CD14-positive monocyte (primary cell): ENCODE measurements around the gene ABL2. TPM values are rescaled to one million over a fixed set of nuclear protein-coding genes. Genes with fewer than 3 reads are reported as not detected.

ENCODE experiments used
- DNase-seq, 3 donors: peaks; one replicate each; pipeline ENCODE4 v3.0.0-alpha.2; 2011 to 2022
- H2AFZ ChIP-seq: 2 replicates; pipeline ENCODE4 v1.6.0; 2012; ENCODE audit warnings: mild to moderate bottlenecking, low read depth, low read length, inconsistent platforms; ENCODE audit not compliant: insufficient read depth, poor library complexity, severe bottlenecking
- H3K27ac ChIP-seq, 2 donors: 1 replicate in 1 of 2; 2 replicates in 1 of 2; pipeline ENCODE4 v1.5.1; 2012 to 2013; ENCODE audit warnings: low read length in 2 of 2, control low read depth in 1 of 2, inconsistent platforms in 1 of 2, low read depth in 1 of 2, mild to moderate bottlenecking in 1 of 2
- H3K27me3 ChIP-seq, 2 donors: one replicate each; pipeline versions ENCODE4 v1.6.0 to v1.6.1; 2011 to 2013; ENCODE audit warnings: low read length in 2 of 2; ENCODE audit not compliant: control insufficient read depth in 2 of 2, insufficient read depth in 2 of 2
- H3K36me3 ChIP-seq, 2 donors: replicated peaks in 1 of 2; 1 replicate in 1 of 2; 2 replicates in 1 of 2; pipeline versions ENCODE4 v1.5.1 to v1.6.1; 2012 to 2013; ENCODE audit warnings: low read length in 2 of 2, control low read depth in 1 of 2, inconsistent platforms in 1 of 2, mild to moderate bottlenecking in 1 of 2; ENCODE audit not compliant: insufficient read depth in 2 of 2, control insufficient read depth in 1 of 2
- H3K4me1 ChIP-seq, 2 donors: 1 replicate in 1 of 2; 2 replicates in 1 of 2; pipeline versions ENCODE4 v1.5.1 to v1.6.1; 2012 to 2013; ENCODE audit warnings: low read length in 2 of 2, control low read depth in 1 of 2, inconsistent platforms in 1 of 2, mild to moderate bottlenecking in 1 of 2, moderate library complexity in 1 of 2; ENCODE audit not compliant: insufficient read depth in 2 of 2, control insufficient read depth in 1 of 2
- H3K4me2 ChIP-seq: replicated peaks from 2 replicates; pipeline ENCODE3; 2012; ENCODE audit warnings: low read length, moderate library complexity, mild to moderate bottlenecking; ENCODE audit not compliant: poor library complexity, severe bottlenecking; ENCODE audit errors: extremely low read depth
- H3K4me3 ChIP-seq, 3 experiments: fragments of 200-600 bp in 1 of 3; sonication (generic) in 1 of 3; replicated peaks in 1 of 3; 1 replicate in 2 of 3; 2 replicates in 1 of 3; pipeline ENCODE4 v1.5.1; 2011 to 2013; ENCODE audit warnings: low read length in 3 of 3, mild to moderate bottlenecking in 3 of 3, control low read depth in 2 of 3, low read depth in 2 of 3, inconsistent platforms in 1 of 3, moderate library complexity in 1 of 3
- H3K79me2 ChIP-seq: 2 replicates; pipeline ENCODE4 v1.6.0; 2012; ENCODE audit warnings: mild to moderate bottlenecking, control low read depth, inconsistent platforms, low read length, moderate library complexity; ENCODE audit not compliant: insufficient read depth
- H3K9ac ChIP-seq: 2 replicates; pipeline ENCODE4 v1.6.0; 2017; ENCODE audit warnings: low read length, mild to moderate bottlenecking; ENCODE audit not compliant: insufficient read depth, poor library complexity, severe bottlenecking
- H3K9me3 ChIP-seq, 2 donors: replicated peaks in 1 of 2; 1 replicate in 1 of 2; 2 replicates in 1 of 2; pipeline versions ENCODE4 v1.5.1 to v1.6.1; 2012 to 2013; ENCODE audit warnings: low read length in 2 of 2, control low read depth in 1 of 2; ENCODE audit not compliant: control insufficient read depth in 1 of 2, insufficient read depth in 1 of 2
- H4K20me1 ChIP-seq: 2 replicates; pipeline ENCODE4 v1.6.0; 2012; ENCODE audit warnings: mild to moderate bottlenecking, low read length, control low read depth, moderate library complexity; ENCODE audit not compliant: insufficient read depth
- H3K27ac Mint-ChIP-seq, 7 donors: one replicate each; pipeline ENCODE4 v1.8.0; 2020; ENCODE audit warnings: mild to moderate bottlenecking in 7 of 7, mixed read lengths in 7 of 7, moderate library complexity in 6 of 7, inconsistent platforms in 2 of 7
- H3K27me3 Mint-ChIP-seq, 3 donors: one replicate each; pipeline ENCODE4 v1.8.0; 2021 to 2022; ENCODE audit warnings: low read depth in 3 of 3, mild to moderate bottlenecking in 3 of 3, mixed read lengths in 3 of 3, moderate library complexity in 3 of 3, inconsistent platforms in 1 of 3
- H3K36me3 Mint-ChIP-seq, 2 donors: one replicate each; pipeline ENCODE4 v1.8.0; 2020; ENCODE audit warnings: mixed read lengths in 2 of 2, inconsistent platforms in 1 of 2, mild to moderate bottlenecking in 1 of 2
- H3K4me1 Mint-ChIP-seq: one replicate; pipeline ENCODE4 v1.8.0; 2020; ENCODE audit warnings: mild to moderate bottlenecking, mixed read lengths
- H3K4me3 Mint-ChIP-seq, 2 donors: one replicate each; pipeline ENCODE4 v1.8.0; 2020; ENCODE audit warnings: mild to moderate bottlenecking in 2 of 2, mixed read lengths in 2 of 2, moderate library complexity in 1 of 2
- H3K9me3 Mint-ChIP-seq, 7 donors: one replicate each; pipeline ENCODE4 v1.8.0; 2020 to 2022; ENCODE audit warnings: mixed read lengths in 7 of 7, mild to moderate bottlenecking in 6 of 7, moderate library complexity in 6 of 7, inconsistent platforms in 2 of 7
- CTCF ChIP-seq: fragments of 200-600 bp; IDR thresholded peaks from one replicate; pipeline ENCODE4 v1.8.0; 2022; ENCODE audit warnings: antibody characterized with exemption, mild to moderate bottlenecking
- WGBS: methylation state at CpG from one replicate; pipeline ENCODE4 v1.1.5; 2013; ENCODE audit warnings: missing lambda C conversion rate; ENCODE audit not compliant: insufficient coverage; 5-methylcytosine and 5-hydroxymethylcytosine counted together
- intact Hi-C, 2 donors: fragments of 100-400 bp; cut with micrococcal nuclease; formaldehyde crosslinking; loops; one replicate each; pipeline versions ENCODE4 v1.15.0 to v1.15.1; 2023
- polyA plus RNA-seq, 3 donors: library from polyadenylated mRNA; depleted of rRNA in 1 of 3; unstranded in 2 of 3; stranded (reverse) in 1 of 3; fragments of 300-500 nt in 2 of 3; fragments of >200 nt in 1 of 3; fragmentation: Illumina TruSeq in 2 of 3; gene quantifications; 1 replicate in 2 of 3; 2 replicates in 1 of 3; pipeline ENCODE4 v1.2.3, GENCODE V29; 2012 to 2021

The ABL2 gene
- polyA plus RNA-seq, 3 donors, result 0.20 to 2.1 (median 1.4) TPM

- Histone ChIP-seq H4K20me1 (no peaks in the 10 kb centered on the region), H3K27ac (no peak overlapping the region), H2AFZ (no peak overlapping the region), H3K4me1 (no peaks in the 10 kb centered on the region), H3K9me3 (no peaks in the 10 kb centered on the region), H3K36me3 (peaks cover 29 to 59% of the 10 kb centered on the region in 2 donors), H3K4me3 (no peak overlapping the region), H3K79me2 (no peaks in the 10 kb centered on the region), H3K27me3 (no peaks in the 10 kb centered on the region), H3K4me2 (no peak overlapping the region), H3K9ac (no peak overlapping the region)
- no peak for TF ChIP-seq CTCF
- Mint-ChIP-seq H3K27ac (peak overlapping the region in 1 of 7 donors; percentile 52), H3K36me3 (peaks cover 42 to 59% of the 10 kb centered on the region in 2 donors), H3K4me1 (no peaks in the 10 kb centered on the region), H3K9me3 (peaks cover 0 to 1% (median 0%) of the 10 kb centered on the region in 7 donors), H3K27me3 (peaks cover 0 to 1% (median 0%) of the 10 kb centered on the region in 3 donors), H3K4me3 (no peak overlapping the region)
- intact Hi-C loops, result no loop called here
- WGBS, result no CpG with 5 or more reads among the region's 2 CpGs
- no peak for DNase-seq
Observed at GRCh38 chr1:179108644-179109043, 120.8 kb downstream of the ABL2 start.

GRCh38 chr1:179107706-179108629, 121.5 kb downstream of the ABL2 start:
- Histone ChIP-seq H4K20me1 (no peaks in the 10 kb centered on the region), H3K4me2 (no peak overlapping the region), H3K36me3 (peaks cover 29 to 59% of the 10 kb centered on the region in 2 donors), H3K9ac (no peak overlapping the region), H3K79me2 (no peaks in the 10 kb centered on the region), H3K27ac (no peak overlapping the region), H3K4me1 (no peaks in the 10 kb centered on the region), H3K4me3 (no peak overlapping the region), H2AFZ (no peak overlapping the region), H3K27me3 (no peaks in the 10 kb centered on the region), H3K9me3 (no peaks in the 10 kb centered on the region)
- Mint-ChIP-seq H3K27ac (peak overlapping the region in 2 of 7 donors; percentile 21 to 68), H3K9me3 (peaks cover 0 to 1% (median 0%) of the 10 kb centered on the region in 7 donors), H3K4me1 (no peaks in the 10 kb centered on the region), H3K27me3 (peaks cover 0 to 1% (median 0%) of the 10 kb centered on the region in 3 donors), H3K4me3 (no peak overlapping the region), H3K36me3 (peaks cover 38 to 58% of the 10 kb centered on the region in 2 donors)
- TF ChIP-seq CTCF, result no peak
- intact Hi-C loops, result no loop called here
- no peak for DNase-seq
- 94% methylated on average over 11 of the region's 15 CpGs for WGBS
